K562 (cell line): ENCODE results near the gene TMEM271. TPM values are rescaled to one million over a fixed set of nuclear protein-coding genes. Genes with fewer than 3 reads are reported as not detected.

Source experiments
- BRD9 ChIP-seq: fragments of 450-650 bp; IDR thresholded peaks from 2 replicates; pipeline ENCODE4 v1.6.1; 2018; ENCODE audit warnings: low read depth; ENCODE audit not compliant: partially characterized antibody
- RBM34 ChIP-seq: fragments of 200-400 bp; formaldehyde crosslinking; IDR thresholded peaks from 2 replicates; pipeline ENCODE4 v1.6.1; 2018; ENCODE audit warnings: low read length, borderline replicate concordance; ENCODE audit not compliant: insufficient read depth
- ZNF589 ChIP-seq: fragments of 200-800 bp; sonication (Bioruptor generic); IDR thresholded peaks from 2 replicates; pipeline ENCODE4 v1.6.1; 2016; ENCODE audit warnings: low read depth, missing genetic modification characterization, missing compliant biosample characterization
- ZNF785 ChIP-seq: fragments of 250-450 bp; sonication (Bioruptor Pico); IDR thresholded peaks from 2 replicates; pipeline ENCODE4 v1.4.0; 2020; ENCODE audit warnings: mild to moderate bottlenecking
- polyA plus RNA-seq, 8 experiments: library from polyadenylated mRNA; depleted of rRNA in 4 of 8; stranded (reverse) in 5 of 8; unstranded in 3 of 8; fragments of >200 nt; fragmentation: Nextera tagmentation in 2 of 8; fragmentation: Illumina TruSeq in 1 of 8; extraction: Ambion mirVana in 2 of 8; extraction: Trizol in 1 of 8; gene quantifications; 2 replicates each; pipeline versions ENCODE4 v1.2.1 to v1.2.3, GENCODE V29; 2011 to 2014; ENCODE audit warnings: inconsistent platforms in 1 of 8, missing spikeins in 1 of 8
- total RNA-seq, 7 experiments: library from RNA; depleted of rRNA in 6 of 7; stranded (reverse); fragments of >200 nt in 6 of 7; fragmentation: Illumina TruSeq in 2 of 7; extraction: Trizol in 2 of 7; gene quantifications; 2 replicates each; pipeline versions ENCODE4 v1.2.1 to v1.2.3, GENCODE V29; 2011 to 2021; ENCODE audit warnings: low replicate concordance in 1 of 7
- TF ChIP-seq, protein P1 (sequence below), 2 experiments: fragments of 450-650 bp; formaldehyde crosslinking in 1 of 2; IDR thresholded peaks; 2 replicates each; pipeline versions ENCODE4 v1.4.0 to v1.6.1; 2014 to 2020; ENCODE audit warnings: mild to moderate bottlenecking in 2 of 2, borderline replicate concordance in 1 of 2, low read depth in 1 of 2
- TF ChIP-seq, protein P2 (sequence below), 2 experiments: fragments of 450-650 bp in 1 of 2; IDR thresholded peaks; 2 replicates each; pipeline ENCODE4 v1.6.1; 2011 to 2017; ENCODE audit warnings: low read depth in 2 of 2, antibody characterized with exemption in 1 of 2, borderline replicate concordance in 1 of 2, low read length in 1 of 2, mild to moderate bottlenecking in 1 of 2, mixed read lengths in 1 of 2; ENCODE audit not compliant: control insufficient read depth in 1 of 2

Gene TMEM271
- total and polyA plus RNA-seq, 9 of the 15 experiments (the other 6 are each of a cell fraction or from before 2014, with no cell fraction given), result not detected

GRCh38 chr4:567457-568350 lies 8.4 kb downstream of the TMEM271 start (continued):
- TF ChIP-seq, protein P1, sequence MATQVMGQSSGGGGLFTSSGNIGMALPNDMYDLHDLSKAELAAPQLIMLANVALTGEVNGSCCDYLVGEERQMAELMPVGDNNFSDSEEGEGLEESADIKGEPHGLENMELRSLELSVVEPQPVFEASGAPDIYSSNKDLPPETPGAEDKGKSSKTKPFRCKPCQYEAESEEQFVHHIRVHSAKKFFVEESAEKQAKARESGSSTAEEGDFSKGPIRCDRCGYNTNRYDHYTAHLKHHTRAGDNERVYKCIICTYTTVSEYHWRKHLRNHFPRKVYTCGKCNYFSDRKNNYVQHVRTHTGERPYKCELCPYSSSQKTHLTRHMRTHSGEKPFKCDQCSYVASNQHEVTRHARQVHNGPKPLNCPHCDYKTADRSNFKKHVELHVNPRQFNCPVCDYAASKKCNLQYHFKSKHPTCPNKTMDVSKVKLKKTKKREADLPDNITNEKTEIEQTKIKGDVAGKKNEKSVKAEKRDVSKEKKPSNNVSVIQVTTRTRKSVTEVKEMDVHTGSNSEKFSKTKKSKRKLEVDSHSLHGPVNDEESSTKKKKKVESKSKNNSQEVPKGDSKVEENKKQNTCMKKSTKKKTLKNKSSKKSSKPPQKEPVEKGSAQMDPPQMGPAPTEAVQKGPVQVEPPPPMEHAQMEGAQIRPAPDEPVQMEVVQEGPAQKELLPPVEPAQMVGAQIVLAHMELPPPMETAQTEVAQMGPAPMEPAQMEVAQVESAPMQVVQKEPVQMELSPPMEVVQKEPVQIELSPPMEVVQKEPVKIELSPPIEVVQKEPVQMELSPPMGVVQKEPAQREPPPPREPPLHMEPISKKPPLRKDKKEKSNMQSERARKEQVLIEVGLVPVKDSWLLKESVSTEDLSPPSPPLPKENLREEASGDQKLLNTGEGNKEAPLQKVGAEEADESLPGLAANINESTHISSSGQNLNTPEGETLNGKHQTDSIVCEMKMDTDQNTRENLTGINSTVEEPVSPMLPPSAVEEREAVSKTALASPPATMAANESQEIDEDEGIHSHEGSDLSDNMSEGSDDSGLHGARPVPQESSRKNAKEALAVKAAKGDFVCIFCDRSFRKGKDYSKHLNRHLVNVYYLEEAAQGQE (IDR thresholded peaks at IDR 0.05; ENCODE audit: borderline replicate concordance), result no peak
- TF ChIP-seq, protein P1 (CRISPR knock-in tag; IDR thresholded peaks at IDR 0.05; ENCODE audit: low read depth), result no peak
- TF ChIP-seq ZNF589 (CRISPR knock-in tag) (no peak), BRD9 (no peak), RBM34 (no peak), ZNF785 (CRISPR knock-in tag) (no peak)
- TF ChIP-seq, protein P2, sequence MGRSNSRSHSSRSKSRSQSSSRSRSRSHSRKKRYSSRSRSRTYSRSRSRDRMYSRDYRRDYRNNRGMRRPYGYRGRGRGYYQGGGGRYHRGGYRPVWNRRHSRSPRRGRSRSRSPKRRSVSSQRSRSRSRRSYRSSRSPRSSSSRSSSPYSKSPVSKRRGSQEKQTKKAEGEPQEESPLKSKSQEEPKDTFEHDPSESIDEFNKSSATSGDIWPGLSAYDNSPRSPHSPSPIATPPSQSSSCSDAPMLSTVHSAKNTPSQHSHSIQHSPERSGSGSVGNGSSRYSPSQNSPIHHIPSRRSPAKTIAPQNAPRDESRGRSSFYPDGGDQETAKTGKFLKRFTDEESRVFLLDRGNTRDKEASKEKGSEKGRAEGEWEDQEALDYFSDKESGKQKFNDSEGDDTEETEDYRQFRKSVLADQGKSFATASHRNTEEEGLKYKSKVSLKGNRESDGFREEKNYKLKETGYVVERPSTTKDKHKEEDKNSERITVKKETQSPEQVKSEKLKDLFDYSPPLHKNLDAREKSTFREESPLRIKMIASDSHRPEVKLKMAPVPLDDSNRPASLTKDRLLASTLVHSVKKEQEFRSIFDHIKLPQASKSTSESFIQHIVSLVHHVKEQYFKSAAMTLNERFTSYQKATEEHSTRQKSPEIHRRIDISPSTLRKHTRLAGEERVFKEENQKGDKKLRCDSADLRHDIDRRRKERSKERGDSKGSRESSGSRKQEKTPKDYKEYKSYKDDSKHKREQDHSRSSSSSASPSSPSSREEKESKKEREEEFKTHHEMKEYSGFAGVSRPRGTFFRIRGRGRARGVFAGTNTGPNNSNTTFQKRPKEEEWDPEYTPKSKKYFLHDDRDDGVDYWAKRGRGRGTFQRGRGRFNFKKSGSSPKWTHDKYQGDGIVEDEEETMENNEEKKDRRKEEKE (IDR thresholded peaks at IDR 0.05; ENCODE audit: borderline replicate concordance in 1 of 2, control insufficient read depth in 1 of 2, low read depth in 2 of 2, low read length in 1 of 2), result no peak
- TF ChIP-seq, all 486 proteins: peak for 0
